ENCODE measurements around the gene FCN2. TPM values are rescaled to one million over a fixed set of nuclear protein-coding genes. Genes with fewer than 3 reads are reported as not detected.

The FCN2 gene
- polyA plus RNA-seq, 2 of the 4 experiments (the other 2 are of a cell fraction) = not detected

GRCh38 chr9:134912126-134912840 lies 31.7 kb downstream of the FCN2 start:
- Histone ChIP-seq H3K4me2 (no peak overlapping the region), H3K4me3 (no peak overlapping the region), H3K9me3 (no peaks in the 10 kb centered on the region), H3K27ac (no peak overlapping the region), H3K4me1 (no peaks in the 10 kb centered on the region)
- DNase-seq (ENCODE audit: low read depth in 1 of 2, low spot score in 1 of 2) = no peak
- ChIA-PET POLR2A (no interaction called here), CTCF (no interaction called here)
- TF ChIP-seq HOXA7 (CRISPR knock-in tag; IDR thresholded peaks at IDR 0.05) = no peak
- TF ChIP-seq REST (IDR thresholded peaks at IDR 0.05) = no peak
- TF ChIP-seq POLR2AphosphoS2 (conservative IDR thresholded peaks at IDR 0.05; ENCODE audit: low read length) = no peak
- TF ChIP-seq RARB (CRISPR knock-in tag; IDR thresholded peaks at IDR 0.05) = no peak
- no peak for TF ChIP-seq CEBPB (IDR thresholded peaks at IDR 0.05)
- TF ChIP-seq ESRRA (IDR thresholded peaks at IDR 0.05; ENCODE audit: borderline replicate concordance, low read length) = no peak
- 52% methylated on average over 15 of the region's 20 CpGs for WGBS (ENCODE audit: missing lambda C conversion rate)
- FAIRE-seq = no peak
- peak; percentile 10 to 35; a peak in 3 of 6 replicates for ATAC-seq

GRCh38 chr9:134913041-134913712 lies 32.6 kb downstream of the FCN2 start:
- no peaks in the 10 kb centered on the region for H3K9me3 ChIP-seq
- 51% methylated on average over 22 of the region's 22 CpGs for WGBS (ENCODE audit: missing lambda C conversion rate)
- FAIRE-seq (no peak), ATAC-seq (no peak; a peak in 1 of 6 replicates), DNase-seq (ENCODE audit: low read depth in 1 of 2, low spot score in 1 of 2) (no peak)
- ChIA-PET POLR2A (no interaction called here), CTCF (no interaction called here)
- no peak overlapping the region for H3K4me2 ChIP-seq
- H3K27ac ChIP-seq = no peak overlapping the region
- H3K4me3 ChIP-seq = no peak overlapping the region
- H3K4me1 ChIP-seq = no peaks in the 10 kb centered on the region
- TF ChIP-seq RAD21 (conservative IDR thresholded peaks at IDR 0.05 in 1 of 2, IDR thresholded peaks at IDR 0.05 in 1 of 2) = no peak
- TF ChIP-seq CHD2 (IDR thresholded peaks at IDR 0.05; ENCODE audit: low read length, partially characterized antibody) = no peak
- no peak for TF ChIP-seq NFE2L2 (conservative IDR thresholded peaks at IDR 0.05; ENCODE audit: low read length)
- TF ChIP-seq SREBF2 (IDR thresholded peaks at IDR 0.05) = no peak
- TF ChIP-seq ZC3H11A (IDR thresholded peaks at IDR 0.05) = no peak
- no peak for TF ChIP-seq GATA3 (IDR thresholded peaks at IDR 0.05; ENCODE audit: borderline replicate concordance)
- TF ChIP-seq JUN (IDR thresholded peaks at IDR 0.05) = no peak
- no peak for TF ChIP-seq RARB (CRISPR knock-in tag; IDR thresholded peaks at IDR 0.05)
- TF ChIP-seq POLR2A (IDR thresholded peaks at IDR 0.05; ENCODE audit: low read length) = no peak
- TF ChIP-seq USF2 (IDR thresholded peaks at IDR 0.05) = no peak
- TF ChIP-seq EHMT2 (IDR thresholded peaks at IDR 0.05; ENCODE audit: low read depth) = no peak
- TF ChIP-seq ATOH8 (CRISPR knock-in tag; IDR thresholded peaks at IDR 0.05; ENCODE audit: low read depth) = no peak
- TF ChIP-seq JUNB (IDR thresholded peaks at IDR 0.05) = no peak
- no peak for TF ChIP-seq MAFK (IDR thresholded peaks at IDR 0.05; ENCODE audit: partially characterized antibody)
- no peak for TF ChIP-seq CTCF (IDR thresholded peaks at IDR 0.05)
- TF ChIP-seq PHF8 (IDR thresholded peaks at IDR 0.05; ENCODE audit: borderline replicate concordance, low read depth) = no peak
- no peak for TF ChIP-seq ZNF302 (CRISPR knock-in tag; IDR thresholded peaks at IDR 0.05)

Data from A549 (cell line).